DOHH2 (cell line): Measurements from ENCODE around the gene MPC2.

ENCODE experiments used
- EZH2phosphoT487 ChIP-seq: fragments of 200-600 bp; sonication (generic); IDR thresholded peaks from 2 replicates; pipeline ENCODE4 v1.6.1; 2017; ENCODE audit warnings: borderline replicate concordance, mild to moderate bottlenecking, antibody characterized with exemption, low read length, moderate library complexity, mixed read lengths
- TF ChIP-seq, protein P1 (sequence below): fragments of 200-600 bp; sonication (generic); IDR thresholded peaks from one replicate; pipeline ENCODE4 v1.5.1; 2014; ENCODE audit warnings: antibody characterized with exemption, mild to moderate bottlenecking, low read depth, low read length; ENCODE audit not compliant: poor library complexity, severe bottlenecking

- TF ChIP-seq, protein P1, sequence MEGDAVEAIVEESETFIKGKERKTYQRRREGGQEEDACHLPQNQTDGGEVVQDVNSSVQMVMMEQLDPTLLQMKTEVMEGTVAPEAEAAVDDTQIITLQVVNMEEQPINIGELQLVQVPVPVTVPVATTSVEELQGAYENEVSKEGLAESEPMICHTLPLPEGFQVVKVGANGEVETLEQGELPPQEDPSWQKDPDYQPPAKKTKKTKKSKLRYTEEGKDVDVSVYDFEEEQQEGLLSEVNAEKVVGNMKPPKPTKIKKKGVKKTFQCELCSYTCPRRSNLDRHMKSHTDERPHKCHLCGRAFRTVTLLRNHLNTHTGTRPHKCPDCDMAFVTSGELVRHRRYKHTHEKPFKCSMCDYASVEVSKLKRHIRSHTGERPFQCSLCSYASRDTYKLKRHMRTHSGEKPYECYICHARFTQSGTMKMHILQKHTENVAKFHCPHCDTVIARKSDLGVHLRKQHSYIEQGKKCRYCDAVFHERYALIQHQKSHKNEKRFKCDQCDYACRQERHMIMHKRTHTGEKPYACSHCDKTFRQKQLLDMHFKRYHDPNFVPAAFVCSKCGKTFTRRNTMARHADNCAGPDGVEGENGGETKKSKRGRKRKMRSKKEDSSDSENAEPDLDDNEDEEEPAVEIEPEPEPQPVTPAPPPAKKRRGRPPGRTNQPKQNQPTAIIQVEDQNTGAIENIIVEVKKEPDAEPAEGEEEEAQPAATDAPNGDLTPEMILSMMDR, result no peak
- no peak for TF ChIP-seq EZH2phosphoT487
Measured at GRCh38 chr1:167981933-167982332, 45.1 kb upstream of the MPC2 start.
